Measurements from ENCODE around the gene GPR160.

GPR160 gene

DNA sequence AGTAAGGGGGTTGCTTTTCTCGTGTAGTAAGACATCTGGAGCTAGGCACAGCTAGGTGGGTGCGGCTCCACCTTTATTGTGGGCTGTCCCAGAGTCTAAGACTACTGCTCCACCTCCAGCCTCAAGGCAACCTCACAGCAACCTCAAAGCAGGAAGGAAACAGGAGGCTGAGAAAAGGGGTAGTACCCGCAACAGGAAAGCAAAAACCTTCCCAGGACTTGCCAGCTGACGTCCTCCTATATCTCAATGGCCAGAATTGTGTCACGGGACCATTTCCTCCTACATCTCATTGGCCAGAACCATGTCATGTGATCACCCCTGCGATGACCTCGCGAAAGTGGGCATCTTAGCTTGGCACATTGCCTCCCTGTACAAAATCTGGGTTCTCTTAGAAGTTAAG lies 4.3 kb upstream of the GPR160 start:
- DNase-seq, result peak; percentile 19 to 20

DNA sequence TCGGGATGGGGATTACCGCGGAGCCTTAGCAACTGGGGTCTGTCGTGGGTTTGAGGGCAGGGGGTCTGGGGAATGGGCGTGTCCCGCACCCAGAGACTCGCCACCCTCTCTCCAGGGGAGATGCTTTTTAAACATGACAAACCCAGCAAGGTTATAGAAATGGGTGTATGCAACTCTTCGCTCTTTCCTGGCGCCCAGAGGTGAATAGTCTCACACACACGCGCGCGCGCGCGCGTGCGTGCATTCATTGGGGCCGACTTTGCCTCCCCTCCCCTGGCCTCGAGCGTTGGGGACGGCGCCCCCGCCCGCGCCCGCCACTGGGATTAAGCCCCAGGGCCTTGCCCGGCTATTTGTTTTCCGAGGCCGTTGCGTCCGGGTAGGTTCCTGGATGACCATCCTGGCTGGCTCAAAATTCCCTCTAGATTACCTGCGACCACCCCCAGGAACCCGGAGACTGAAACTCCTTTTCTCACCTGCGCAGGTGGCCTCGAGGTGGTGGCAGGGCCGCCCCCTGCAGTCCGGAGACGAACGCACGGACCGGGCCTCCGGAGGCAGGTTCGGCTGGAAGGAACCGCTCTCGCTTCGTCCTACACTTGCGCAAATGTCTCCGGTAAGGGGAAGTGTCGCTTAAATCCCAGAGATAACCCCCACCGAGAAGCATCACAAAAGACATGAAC lies 777 bp downstream of the GPR160 start:
- DNase-seq, result peak; percentile 25 to 27

DNA sequence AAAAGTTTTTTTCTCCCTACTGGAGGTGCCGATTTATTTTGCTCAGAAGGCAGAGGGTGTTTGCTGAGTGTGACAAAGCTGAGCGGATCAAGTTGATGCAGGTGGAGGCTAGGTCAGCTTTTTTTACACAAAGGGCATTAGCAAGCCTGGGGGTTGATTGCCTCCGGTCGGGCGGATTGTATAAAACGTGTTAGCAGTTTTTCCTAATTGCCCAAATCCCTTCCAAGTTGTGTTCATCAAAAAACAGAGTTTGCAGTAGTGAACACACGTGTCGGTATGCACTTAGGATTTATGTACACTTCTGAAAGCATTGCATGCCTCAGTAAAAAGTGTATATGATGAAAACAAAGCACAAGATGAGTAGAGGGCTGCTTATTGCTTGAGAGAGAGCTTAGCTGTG lies 2.6 kb downstream of the GPR160 start:
- no peak for DNase-seq

DNA sequence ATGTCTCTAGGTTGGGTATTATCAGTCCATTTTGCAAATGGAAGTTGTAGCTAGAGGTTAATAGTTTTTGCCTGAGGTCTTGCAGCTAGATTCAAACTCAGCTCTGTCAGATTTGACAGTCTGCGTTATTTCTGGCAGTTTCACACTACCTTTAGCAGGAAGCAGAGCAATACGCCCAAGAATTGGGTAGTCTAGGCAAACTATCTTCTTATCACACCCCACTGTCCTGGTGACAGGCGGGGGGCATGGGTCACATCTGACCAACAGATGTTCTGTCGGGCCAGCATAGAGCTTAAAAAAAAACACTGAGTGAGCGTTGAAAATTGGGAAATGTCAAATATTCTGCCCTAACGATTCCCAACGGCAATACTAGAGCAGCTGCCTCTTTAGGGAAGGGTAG lies 5.7 kb downstream of the GPR160 start:
- no peak for DNase-seq

DNA sequence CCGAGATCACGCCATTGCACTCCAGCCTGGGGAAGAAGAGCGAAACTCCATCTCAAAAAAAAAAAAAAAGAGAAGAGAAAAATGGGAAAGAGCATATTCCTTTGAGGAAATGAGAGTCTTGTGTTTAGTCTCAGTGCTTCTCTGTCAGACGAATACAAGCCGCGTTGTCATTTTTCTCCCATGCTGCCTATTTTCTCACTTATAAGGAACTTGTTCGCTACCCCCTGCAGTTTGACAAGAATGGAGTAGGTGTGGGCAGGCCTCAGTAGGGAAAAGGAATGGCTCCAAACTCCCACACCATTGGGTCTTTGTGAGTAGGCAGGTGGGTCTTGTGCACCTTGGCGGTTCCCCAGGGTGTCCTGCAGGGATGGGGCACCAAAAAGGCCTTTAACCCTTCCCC lies 6.5 kb downstream of the GPR160 start:
- DNase-seq, result no peak

DNA sequence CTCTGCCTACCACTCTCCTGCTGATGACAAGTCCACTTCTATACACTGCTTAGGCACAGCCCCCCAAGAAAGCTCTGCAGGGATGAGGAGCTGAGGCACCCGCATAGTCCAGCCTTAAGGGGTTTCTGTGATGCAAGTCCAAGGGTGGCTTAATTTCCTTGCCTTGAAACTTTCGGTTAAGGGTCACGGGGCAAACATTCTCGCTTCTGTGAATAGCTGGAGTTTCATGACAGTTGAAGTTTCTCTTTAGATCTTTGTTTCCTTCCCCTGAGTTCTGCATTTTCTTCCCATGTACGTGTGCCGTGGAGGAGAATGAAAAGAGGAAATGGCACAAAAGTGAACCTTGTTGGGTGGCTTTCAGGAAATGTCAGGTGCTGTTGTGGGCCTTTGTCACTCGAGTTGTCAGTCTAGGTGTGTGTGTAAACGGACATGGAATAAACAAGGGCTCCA lies 7.0 kb downstream of the GPR160 start:
- no peak for DNase-seq

DNA sequence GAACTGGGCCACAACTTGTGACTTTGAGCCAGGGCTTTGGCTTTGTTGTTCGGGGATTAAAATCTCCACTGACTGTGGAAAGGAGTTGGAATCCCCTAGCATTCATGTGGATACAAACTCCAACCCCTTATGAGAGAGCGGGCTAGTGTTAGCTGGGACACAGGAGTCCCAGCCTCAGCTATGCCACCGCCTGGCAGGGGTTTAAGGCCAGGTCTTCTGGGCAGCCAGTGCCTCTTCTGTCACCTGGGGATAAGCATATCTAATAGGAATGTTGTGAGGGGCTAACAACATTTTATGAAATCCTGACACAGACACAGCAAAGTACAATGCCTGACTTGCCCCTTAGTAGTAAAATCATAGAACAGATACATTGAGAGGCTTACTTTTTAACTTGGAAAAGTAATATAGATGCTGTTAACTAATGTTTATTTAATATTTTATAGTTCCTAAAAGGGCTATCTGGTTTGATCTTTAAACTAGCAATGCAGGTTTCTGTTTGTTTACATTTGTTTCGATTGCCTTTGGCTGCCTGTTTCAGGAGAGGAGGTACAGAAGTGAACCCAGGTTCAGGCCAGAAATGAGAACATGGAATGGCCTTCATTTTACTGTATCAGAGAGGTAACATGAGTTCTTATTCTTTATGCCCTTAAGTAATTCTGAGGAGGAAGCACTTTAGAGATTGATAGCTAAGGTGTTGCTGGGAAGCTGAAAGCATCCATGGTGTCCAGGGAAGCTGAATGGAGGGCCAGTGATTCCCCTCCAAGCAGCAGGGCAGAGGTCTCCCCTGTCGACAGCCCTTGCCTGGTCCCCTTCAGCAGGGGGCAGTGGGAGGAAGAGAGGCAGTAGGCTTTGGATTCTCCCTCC lies 8.7 kb downstream of the GPR160 start:
- no peak for DNase-seq

DNA sequence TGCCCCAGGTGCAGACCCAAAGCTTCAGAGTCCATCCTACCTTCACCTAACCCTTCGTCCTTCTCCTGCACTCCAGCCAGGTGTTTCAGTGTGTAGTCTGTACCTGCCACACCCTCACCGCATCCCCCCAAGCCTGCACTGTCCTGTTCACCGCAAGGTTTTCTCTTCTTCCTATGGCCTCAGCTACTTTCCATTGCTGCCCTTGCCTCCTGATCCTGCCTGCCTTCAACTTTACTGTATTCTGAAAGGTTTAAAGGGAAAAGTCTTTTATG lies 9.3 kb downstream of the GPR160 start:
- no peak for DNase-seq

DNA sequence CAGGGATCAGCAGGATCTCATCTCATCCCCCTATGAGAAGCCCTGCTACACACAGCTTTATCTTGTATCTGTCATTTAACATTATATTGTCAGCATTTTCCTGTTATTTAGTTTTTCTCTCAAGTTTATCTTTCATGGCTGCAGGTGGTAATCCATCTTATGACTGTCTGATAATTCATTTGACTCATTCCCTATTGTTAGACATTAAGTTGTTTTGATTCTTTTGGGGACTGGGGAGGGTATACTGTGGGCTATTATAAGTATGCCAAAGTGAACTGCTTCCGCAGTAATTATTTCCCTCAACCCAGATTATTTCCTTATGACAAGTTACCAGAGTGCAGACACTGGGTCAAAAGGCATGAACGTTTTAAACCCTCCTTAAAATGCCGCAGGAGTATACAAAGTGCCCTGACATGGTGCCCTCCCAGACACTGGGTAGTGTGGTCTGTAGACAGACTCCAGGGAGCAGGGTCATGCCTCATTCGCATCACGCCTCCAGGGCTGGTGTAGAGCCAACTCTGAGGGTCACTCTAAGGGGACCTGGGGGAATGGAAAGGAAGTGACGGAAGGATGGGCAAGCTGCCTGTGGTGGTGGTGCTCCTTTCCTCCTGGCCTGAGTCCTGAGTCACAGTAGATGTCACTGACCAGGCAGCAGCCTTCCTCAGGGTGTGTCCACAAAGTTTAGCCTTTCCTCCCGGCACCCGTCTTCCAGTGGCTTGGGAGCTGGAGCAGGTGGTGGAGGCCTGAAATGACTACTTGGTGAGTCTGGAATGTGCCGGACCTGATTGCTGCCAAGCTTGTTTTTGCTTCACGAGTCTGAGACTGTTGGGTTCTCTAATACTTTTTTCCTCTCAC lies 11.6 kb downstream of the GPR160 start:
- no peak for DNase-seq

DNA sequence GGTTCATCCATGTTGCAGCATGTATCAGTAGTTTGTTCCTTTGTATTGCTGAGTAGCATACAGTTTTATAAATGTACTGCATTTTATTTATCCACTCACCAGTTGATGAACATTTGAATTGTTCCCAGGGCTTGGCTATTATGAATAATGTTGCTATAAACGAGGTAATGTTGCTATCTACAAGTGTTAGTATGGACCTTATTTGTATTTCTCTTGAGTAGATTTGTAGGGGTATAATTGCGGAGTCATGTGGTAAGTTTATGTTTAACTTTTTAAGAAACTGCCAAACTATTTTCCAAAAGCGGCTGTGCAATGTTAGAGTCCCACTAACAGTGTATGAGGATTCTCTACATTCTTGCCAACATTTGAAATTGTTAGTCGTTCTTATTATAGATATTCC lies 13.0 kb downstream of the GPR160 start:
- DNase-seq, result no peak

DNA sequence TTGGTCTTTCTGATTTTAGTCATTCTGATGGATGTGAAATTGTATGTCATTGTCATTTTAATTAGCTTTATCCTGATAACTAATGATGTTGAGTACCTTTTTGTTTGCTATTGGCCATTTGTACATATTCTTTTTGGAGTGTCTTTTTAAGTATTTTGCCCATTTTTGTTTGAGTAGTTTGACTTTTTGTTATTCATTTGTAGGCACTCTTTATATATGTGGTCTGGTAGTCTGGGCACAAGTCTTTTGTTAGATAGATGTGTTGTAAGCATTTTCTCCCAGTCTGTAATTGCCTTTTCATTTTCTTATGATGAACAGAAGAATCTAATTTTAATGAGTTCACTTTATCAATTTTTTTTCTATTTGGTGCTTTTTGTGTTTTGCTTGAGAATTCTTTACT lies 14.6 kb downstream of the GPR160 start:
- DNase-seq, result no peak

DNA sequence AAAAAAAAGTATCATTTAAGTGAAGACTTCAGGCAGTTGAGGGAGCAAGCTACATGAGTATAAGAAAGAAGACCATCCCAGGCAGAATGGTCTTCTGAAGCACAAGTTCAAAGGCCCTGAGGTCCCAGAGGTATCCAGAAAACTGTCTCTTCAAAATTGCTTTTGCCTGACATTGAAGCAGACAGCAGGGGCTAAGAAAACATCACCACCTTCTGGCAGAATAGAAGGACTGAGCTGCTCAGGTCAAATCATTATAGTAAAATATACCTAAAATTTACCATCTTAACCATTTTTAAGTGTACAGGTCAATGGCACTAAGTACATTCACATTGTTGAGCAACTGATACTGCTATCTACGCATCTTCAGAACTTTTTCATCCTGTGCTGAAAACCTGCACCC lies 16.4 kb downstream of the GPR160 start:
- no peak for DNase-seq

DNA sequence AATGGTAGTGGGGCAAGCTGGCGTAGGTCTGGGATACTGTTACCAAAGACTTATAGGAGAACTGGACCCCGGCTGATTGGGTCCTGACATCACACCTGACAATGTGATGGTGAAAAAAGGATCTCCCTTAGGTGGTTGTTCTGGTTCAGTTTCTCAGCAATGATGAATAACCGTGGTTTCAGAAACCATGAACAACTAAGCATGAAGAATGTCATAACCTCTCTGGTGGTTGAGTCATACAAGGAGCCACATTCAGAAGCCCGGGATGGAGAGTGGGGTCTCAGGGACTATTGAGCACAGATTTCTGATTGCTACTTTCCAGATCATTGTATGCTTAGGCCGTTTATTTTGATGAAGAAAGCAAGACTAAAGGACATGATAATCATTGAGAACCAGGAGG lies 17.4 kb downstream of the GPR160 start:
- DNase-seq, result no peak

DNA sequence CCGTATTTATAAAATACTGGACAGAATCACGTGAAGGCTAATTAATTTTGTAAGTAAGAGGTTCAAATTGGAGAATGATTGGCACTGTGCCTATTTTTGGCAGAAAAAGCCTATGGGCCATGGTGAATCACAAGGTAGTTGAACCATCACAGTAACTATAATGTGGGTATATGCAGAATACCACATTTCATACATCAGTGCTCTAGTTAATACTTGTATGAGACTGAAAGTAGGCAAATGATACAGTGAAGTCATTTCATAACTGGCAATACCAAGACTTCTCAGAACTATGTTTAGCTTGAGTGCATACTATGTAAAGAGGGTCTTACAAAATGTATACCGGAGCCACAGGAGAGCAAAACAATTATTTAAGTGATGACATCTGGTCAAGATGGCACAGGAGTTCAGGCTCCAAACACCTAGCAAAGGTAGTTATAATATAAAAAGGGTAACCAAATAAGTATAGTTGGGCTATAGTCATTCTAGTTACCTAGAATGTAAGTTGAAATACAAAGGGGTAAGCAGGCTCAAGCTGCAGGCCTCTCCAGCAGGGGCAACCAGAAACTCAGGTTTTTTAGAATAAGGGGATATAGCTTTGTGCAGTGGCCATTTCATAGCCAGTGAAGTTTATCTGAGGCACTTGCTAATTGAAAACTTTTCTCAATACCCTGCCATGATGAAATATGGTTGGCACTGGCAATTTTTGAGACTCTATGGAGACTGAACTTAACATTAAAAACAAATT lies 19.1 kb downstream of the GPR160 start:
- no peak for DNase-seq

DNA sequence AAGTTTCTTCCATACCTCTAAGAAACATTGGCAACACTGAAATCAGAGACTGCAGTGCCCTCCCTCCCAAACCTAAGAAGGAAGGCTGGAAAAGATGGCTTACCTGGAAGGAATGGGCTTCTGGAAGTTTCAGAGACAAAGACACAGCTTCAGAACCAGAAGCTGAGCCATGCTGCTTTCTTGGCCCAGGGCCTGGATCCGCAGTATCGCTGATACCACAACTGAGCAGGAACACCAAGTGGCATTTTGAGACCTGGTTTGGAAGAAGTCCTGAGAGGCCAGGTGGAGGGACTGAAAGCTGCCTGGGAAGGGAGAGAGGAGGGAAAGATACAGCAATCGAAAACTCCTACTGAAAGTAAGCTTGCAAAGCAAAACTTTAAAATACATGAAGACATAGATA lies 19.8 kb downstream of the GPR160 start:
- DNase-seq, result no peak

DNA sequence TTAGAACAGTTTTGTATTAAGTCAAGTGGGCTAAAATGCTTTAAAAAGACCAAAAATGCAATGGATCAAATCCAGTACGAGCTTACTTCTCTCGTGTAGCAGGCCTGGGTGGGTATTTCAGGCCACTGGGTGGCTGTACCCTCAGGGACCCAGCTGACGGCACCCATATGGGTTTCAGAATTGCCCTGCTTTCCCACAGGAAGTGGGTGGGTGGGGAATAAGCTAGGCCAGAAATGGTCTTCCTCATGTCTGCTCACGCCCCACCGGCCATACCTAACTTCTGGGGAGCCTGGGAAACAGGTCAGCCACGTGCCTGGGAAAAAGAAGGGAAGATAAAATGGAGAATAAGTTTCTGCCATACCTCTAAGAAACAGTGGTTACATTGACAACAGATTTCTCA lies 20.3 kb downstream of the GPR160 start:
- no peak for DNase-seq

DNA sequence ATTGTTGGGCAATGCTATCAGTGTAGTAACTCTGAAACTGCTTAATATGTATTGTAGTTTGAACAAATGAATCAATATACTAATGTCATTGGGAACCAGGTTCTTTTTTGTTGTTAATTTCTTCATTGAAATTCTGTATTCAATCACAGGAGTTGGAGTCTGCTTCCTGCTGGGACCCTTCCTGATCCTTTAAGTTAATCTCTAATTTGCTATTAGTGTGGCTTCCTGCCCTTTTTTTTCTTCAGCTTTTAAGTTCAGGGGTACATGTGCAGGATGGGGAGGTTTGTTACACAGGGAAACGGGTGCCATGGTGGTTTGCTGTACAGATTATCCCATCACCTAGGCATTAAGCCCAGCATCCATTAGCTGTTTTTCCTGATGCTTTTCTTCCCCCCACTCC lies 21.7 kb downstream of the GPR160 start:
- DNase-seq, result no peak

DNA sequence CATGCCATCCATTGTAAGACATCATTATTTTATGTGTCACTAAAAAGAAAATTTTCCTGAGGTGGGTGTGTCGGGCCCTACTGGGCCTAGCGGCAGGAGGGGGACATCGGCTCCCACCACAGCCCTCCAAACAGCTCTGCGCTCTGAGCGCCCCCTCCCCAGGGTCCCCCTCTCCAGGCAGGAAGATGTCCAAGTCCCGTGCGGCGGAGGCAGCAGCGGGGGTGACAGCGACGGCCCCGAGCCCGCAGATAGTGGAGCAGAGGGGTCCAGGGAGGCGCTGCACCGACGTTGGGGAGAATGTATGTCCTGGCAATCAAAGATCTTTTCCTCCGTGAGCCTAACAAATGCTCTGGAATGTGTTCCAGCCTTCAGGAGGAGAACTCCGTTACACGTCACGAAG lies 24.3 kb downstream of the GPR160 start:
- no peak for DNase-seq

DNA sequence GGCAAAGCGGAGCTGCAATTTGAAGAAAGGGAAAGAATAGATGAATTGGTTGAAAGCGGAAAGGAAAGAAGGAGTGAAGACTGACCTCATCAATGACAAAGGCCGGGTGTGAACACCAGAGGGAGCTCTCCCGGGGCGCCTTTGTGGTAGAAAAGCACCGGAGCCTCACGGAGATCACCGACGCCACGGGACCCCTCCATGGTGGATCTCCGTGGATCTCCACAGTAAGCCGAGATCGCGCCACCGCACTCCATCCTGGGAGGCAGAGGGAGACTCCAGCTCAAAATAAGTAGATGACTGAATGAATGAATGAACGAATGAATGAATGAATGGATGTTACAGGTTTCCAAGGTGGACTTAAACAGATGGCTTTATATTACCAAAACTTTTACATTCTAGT lies 25.0 kb downstream of the GPR160 start:
- no peak for DNase-seq

DNA sequence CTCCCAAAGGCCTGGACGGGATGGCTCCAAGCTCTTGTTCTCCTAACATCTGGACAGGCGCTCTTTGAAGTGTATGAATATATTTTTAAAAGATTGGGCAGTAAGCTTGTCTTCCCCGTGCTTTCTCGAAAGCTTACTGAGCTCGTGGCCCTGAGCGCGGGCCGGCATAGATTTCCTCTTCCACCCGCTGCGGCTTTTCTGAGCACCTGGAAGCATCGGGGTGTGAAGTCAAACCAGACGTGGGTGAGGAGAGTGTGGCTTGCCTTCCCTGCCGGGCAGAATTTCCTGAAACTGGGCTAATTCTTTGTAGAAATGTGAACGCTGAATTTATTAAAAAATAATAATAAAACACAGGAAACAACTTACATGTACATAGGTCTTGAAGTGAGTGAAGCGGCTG lies 25.9 kb downstream of the GPR160 start:
- DNase-seq, result no peak

DNA sequence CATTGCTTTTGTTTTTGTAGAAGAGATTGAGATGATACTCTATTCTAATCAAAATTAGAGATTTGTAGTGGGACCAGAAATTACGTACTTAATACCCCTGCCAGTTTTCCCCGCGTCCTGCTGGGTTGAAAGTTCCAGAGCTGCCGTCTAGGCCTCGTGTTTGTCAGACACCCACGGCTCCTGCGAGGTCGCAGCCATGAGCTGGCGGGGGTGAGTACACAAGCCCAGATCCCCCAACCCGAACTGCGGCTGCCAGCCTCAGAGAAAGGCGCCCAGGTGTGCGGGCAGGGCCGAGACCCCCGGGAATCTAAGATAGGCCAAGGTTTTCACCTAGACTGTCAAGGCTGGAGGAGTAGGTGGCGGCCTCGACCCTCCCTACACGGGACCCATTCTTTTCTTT lies 26.3 kb downstream of the GPR160 start:
- no peak for DNase-seq

DNA sequence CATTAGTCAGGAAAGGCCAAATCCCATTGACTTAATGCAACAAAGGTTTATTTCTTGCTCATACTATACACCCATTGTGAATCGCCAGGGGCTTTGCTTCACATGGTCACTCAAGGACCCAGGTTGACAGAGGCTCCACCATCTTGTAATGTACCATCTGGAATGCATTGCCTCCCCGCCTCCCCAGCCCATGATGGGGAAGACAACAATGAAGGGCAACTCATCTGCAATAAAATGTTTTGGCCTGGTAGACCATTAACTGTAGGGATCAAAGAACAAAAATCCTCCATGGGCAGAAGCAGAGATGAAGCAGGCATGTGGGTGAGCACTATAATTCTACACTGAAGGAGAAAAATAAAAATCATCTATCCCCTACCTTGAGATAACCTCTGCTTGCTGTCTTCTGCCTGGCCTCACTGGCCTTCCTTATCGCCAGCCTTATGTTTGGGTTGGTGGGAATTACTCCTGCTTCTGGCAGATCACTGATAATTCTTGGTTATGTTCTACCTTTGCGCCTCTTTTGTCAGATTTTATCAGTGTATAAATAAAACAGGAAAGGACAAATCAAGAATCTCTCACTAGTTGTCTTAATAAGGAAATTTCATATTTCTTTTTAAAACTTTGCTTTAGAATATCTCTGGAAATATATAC lies 37.8 kb downstream of the GPR160 start:
- DNase-seq, result no peak

Data from activated CD4-positive, alpha-beta T cell treated with anti-CD3 and anti-CD28 coated beads for 4 hours (primary cell).